Dendritic cell treated with granulocyte-macrophage colony-stimulating factor and Interleukin-4, amounts not matched to agents 40 ng/mL and 50 ng/mL, for 4 days (primary cell): ENCODE data around the gene ERVK3-1.
"Not testable (repeated sequence)": the region's sequence is repeated elsewhere in the genome, so short reads cannot be mapped to it uniquely, and the experiment has no call there.

ENCODE experiments used
- H3K27ac Mint-ChIP-seq: one replicate; pipeline ENCODE4 v1.8.0; 2022; ENCODE audit warnings: mild to moderate bottlenecking, mixed read lengths
- H3K27me3 Mint-ChIP-seq: one replicate; pipeline ENCODE4 v1.8.0; 2022; ENCODE audit warnings: mild to moderate bottlenecking, mixed read lengths
- H3K36me3 Mint-ChIP-seq: one replicate; pipeline ENCODE4 v1.8.0; 2022; ENCODE audit warnings: low read depth, mixed read lengths
- H3K4me1 Mint-ChIP-seq: one replicate; pipeline ENCODE4 v1.8.0; 2022; ENCODE audit warnings: low read depth, mixed read lengths
- H3K4me3 Mint-ChIP-seq: one replicate; pipeline ENCODE4 v1.8.0; 2022; ENCODE audit warnings: mild to moderate bottlenecking, moderate library complexity, mixed read lengths
- H3K9me3 Mint-ChIP-seq: one replicate; pipeline ENCODE4 v1.8.0; 2022; ENCODE audit warnings: mixed read lengths
- intact Hi-C: fragments of 100-400 bp; cut with micrococcal nuclease; formaldehyde crosslinking; loops from one replicate; pipeline ENCODE4 v1.15.0; 2022

The ERVK3-1 gene

DNA sequence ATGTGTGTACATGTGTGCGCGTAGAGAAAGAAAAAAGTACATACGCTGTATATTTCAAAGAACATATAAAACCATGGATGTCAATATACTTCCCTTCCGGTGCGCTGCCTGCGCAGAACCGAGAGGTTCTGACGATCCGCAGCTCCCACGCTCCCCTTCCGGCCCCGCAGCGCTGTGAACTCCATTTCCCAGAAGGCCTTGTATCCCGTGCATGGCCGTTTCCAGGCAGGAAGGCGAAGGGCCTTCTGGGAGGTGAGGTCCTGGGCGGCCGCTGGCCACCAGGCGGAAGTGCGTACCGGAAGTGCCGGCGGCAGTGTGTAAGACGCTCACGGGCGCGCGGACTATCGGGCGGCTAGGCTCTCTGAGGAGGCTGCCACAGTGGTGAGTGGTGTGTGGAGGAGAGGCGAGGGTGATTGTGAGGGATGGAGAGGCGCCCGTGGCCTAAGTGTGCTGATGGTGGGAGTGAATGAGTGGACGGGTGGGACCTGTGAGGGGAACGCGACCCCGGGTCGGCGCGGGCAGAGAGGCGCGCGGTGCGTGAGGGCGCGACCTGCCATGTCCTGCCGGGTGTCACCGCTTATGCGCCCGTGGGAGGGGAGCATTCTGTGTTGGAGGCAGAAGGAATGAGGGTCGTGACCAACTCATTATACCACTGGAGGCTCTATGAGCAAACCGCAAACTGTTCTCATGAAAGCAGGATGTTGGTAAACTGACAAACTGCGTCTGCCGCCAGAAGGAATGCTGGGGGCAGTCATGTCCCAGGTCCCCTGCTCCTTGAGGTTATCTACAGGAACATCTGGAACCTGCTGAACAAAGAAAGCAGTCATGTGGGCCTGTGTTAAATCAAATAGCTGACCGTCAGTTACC is at the start of gene ERVK3-1:
Gene ERVK3-1, plus strand, starts transcription at position 313 of the 867 bp plus-strand sequence. CDS start 6,792 bp downstream, outside the sequence.
- Mint-ChIP-seq H3K27me3 (no peaks in the 10 kb centered on the region), H3K36me3 (peaks cover 95% of the 10 kb centered on the region), H3K4me1 (peaks cover 14% of the 10 kb centered on the region), H3K27ac (peak within 1 kb of the TSS; percentile 97), H3K4me3 (peak within 1 kb of the TSS; percentile 95), H3K9me3 (peaks cover 44% of the 10 kb centered on the region)
- intact Hi-C loops, result loop anchor here (1.0 to 2.0 kb wide), 5 partner anchors 22 to 122 kb away; partner anchors contain the start of genes RPS5, ZNF274 and ZNF497

GRCh38 chr19:58258259-58258658 is 46.9 kb upstream of the ERVK3-1 start:
- H3K36me3 Mint-ChIP-seq, result peaks cover 100% of the 10 kb centered on the region
- H3K4me1 Mint-ChIP-seq, H3K4me3 Mint-ChIP-seq, H3K27me3 Mint-ChIP-seq, H3K27ac Mint-ChIP-seq, intact Hi-C loops: not testable (repeated sequence)
- H3K9me3 Mint-ChIP-seq, result peaks cover 95% of the 10 kb centered on the region

- no peaks in the 10 kb centered on the region for H3K27me3 Mint-ChIP-seq
- intact Hi-C loops, result no loop called here
- H3K4me1 Mint-ChIP-seq, result no peaks in the 10 kb centered on the region
- H3K4me3 Mint-ChIP-seq, result no peak overlapping the region
- H3K36me3 Mint-ChIP-seq, result peaks cover 100% of the 10 kb centered on the region
- no peak overlapping the region for H3K27ac Mint-ChIP-seq
- peaks cover 92% of the 10 kb centered on the region for H3K9me3 Mint-ChIP-seq
Observed at GRCh38 chr19:58261600-58261967, 43.6 kb upstream of the ERVK3-1 start.

GRCh38 chr19:58261968-58262921 is 42.9 kb upstream of the ERVK3-1 start:
- intact Hi-C loops, result no loop called here
- no peaks in the 10 kb centered on the region for H3K27me3 Mint-ChIP-seq
- H3K36me3 Mint-ChIP-seq, result peaks cover 100% of the 10 kb centered on the region
- H3K4me3 Mint-ChIP-seq, result no peak overlapping the region
- H3K9me3 Mint-ChIP-seq, result peaks cover 91% of the 10 kb centered on the region
- H3K4me1 Mint-ChIP-seq, result no peaks in the 10 kb centered on the region
- H3K27ac Mint-ChIP-seq, result no peak overlapping the region

DNA sequence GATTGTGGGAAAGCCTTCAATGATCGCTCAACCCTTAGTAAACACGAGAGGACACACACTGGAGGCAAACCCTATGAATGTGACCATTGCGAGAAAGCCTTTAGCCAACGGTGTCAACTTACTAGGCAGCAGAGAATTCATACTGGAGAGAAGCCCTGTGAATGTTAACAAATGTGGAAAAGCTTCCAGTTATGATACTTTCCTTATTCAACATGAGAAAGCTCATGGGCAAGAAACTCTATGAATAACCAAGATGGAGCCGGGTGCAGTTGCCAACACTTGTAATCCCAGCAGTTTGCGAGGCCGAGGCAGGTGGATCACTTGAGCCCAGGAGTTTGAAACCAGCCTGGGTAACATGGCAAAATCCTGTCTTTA is 42.3 kb upstream of the ERVK3-1 start:
- Mint-ChIP-seq H3K27ac (no peak overlapping the region), H3K36me3 (peaks cover 100% of the 10 kb centered on the region), H3K4me3 (no peak overlapping the region), H3K27me3 (no peaks in the 10 kb centered on the region), H3K4me1 (no peaks in the 10 kb centered on the region), H3K9me3 (peaks cover 90% of the 10 kb centered on the region)
- intact Hi-C loops, result no loop called here

DNA sequence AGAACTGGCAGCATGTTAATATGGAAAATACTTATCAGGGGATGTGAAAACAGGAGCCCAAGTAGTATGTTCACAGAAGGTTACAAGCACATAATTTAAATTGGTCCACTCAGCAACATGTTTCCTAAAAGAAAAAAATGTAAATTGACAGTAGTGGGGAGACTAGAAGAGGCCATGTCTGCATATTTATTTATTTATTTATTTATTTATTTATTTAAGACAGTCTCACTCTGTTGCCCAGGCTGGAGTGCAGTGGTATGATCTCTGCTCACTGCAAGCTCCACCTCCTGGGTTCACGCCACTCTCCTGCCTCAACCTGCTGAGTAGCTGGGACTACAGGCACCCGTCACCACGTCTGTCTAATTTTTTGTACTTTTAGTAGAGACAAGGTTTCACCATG is 40.1 kb upstream of the ERVK3-1 start:
- H3K9me3 Mint-ChIP-seq, result peaks cover 89% of the 10 kb centered on the region
- H3K27me3 Mint-ChIP-seq, result no peaks in the 10 kb centered on the region
- no peak overlapping the region for H3K4me3 Mint-ChIP-seq
- H3K27ac Mint-ChIP-seq, result no peak overlapping the region
- H3K36me3 Mint-ChIP-seq, result peaks cover 86% of the 10 kb centered on the region
- H3K4me1 Mint-ChIP-seq, result no peaks in the 10 kb centered on the region
- intact Hi-C loops, result no loop called here

DNA sequence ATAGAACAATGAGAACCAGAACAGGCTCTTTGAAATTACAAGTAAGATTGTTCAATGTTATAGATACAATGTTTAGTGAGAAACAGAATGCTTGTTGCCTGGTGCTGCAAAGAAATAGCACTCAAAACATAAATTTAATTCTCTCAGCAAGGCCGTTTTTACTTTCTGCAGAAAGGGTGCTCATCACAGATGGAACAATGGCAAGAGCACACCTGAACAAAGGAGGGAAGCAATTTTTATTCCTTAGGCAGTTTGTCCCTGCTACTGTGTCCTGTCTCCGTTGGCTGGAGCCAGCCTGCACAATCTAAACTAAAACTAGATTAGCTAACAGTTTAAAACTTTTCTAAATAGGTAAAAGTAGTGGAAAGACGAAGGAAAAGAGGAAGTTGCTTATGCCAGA is 36.8 kb upstream of the ERVK3-1 start:
- H3K27me3 Mint-ChIP-seq, result no peaks in the 10 kb centered on the region
- H3K4me3 Mint-ChIP-seq, result no peak overlapping the region
- H3K36me3 Mint-ChIP-seq, result peaks cover 86% of the 10 kb centered on the region
- intact Hi-C loops, result no loop called here
- peaks cover 85% of the 10 kb centered on the region for H3K9me3 Mint-ChIP-seq
- H3K27ac Mint-ChIP-seq, result no peak overlapping the region
- H3K4me1 Mint-ChIP-seq, result no peaks in the 10 kb centered on the region

- Mint-ChIP-seq H3K9me3 (peaks cover 69% of the 10 kb centered on the region), H3K36me3 (peaks cover 82% of the 10 kb centered on the region), H3K4me1 (peaks cover 6% of the 10 kb centered on the region), H3K4me3 (no peak overlapping the region), H3K27ac (no peak overlapping the region), H3K27me3 (no peaks in the 10 kb centered on the region)
- intact Hi-C loops, result loop anchor here (5.0 kb wide), 1 partner anchor 92 kb away; the partner anchor contains the start of gene ZNF274
Observed at GRCh38 chr19:58274771-58275201, 30.4 kb upstream of the ERVK3-1 start.

DNA sequence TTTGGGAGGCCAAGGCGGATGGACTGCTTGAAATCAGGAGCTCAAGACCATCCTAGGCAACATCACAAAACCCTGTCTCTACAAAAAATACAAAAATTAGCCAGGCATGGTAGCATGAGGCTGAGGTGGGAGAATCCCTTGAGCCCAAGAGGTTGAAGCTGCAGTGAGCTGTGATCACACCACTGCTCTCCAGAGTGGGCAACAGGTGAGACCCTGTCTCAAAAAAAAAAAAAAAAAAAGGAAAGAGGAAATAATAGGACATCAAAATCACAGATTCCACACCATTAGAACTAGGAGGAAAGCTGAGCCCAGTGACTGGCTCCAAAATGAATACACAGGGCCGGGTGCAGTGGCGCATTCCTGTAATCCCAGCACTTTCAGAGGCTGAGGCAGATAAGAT is 29.6 kb upstream of the ERVK3-1 start:
- Mint-ChIP-seq H3K27me3 (no peaks in the 10 kb centered on the region), H3K4me3 (no peak overlapping the region), H3K9me3 (peaks cover 69% of the 10 kb centered on the region), H3K27ac (no peak overlapping the region), H3K36me3 (peaks cover 82% of the 10 kb centered on the region), H3K4me1 (peaks cover 14% of the 10 kb centered on the region)
- intact Hi-C loops, result loop anchor here (5.0 kb wide), 1 partner anchor 93 kb away; the partner anchor contains the start of gene ZNF274

- no peaks in the 10 kb centered on the region for H3K27me3 Mint-ChIP-seq
- H3K36me3 Mint-ChIP-seq, result peaks cover 82% of the 10 kb centered on the region
- intact Hi-C loops, result loop anchor here (5.0 kb wide), 1 partner anchor 95 kb away; the partner anchor contains the start of gene ZNF274
- no peak overlapping the region for H3K4me3 Mint-ChIP-seq
- H3K9me3 Mint-ChIP-seq, result peaks cover 69% of the 10 kb centered on the region
- no peak overlapping the region for H3K27ac Mint-ChIP-seq
- peaks cover 22% of the 10 kb centered on the region for H3K4me1 Mint-ChIP-seq
Observed at GRCh38 chr19:58277197-58277596, 28.0 kb upstream of the ERVK3-1 start.

GRCh38 chr19:58277748-58278540 is 27.2 kb upstream of the ERVK3-1 start:
- H3K27ac Mint-ChIP-seq, result peak overlapping the region; percentile 96
- peaks cover 69% of the 10 kb centered on the region for H3K9me3 Mint-ChIP-seq
- H3K4me1 Mint-ChIP-seq, result peaks cover 22% of the 10 kb centered on the region
- intact Hi-C loops, result loop anchor here (5.0 kb wide), 1 partner anchor 96 kb away; the partner anchor contains the start of gene ZNF274
- H3K27me3 Mint-ChIP-seq, result no peaks in the 10 kb centered on the region
- peak overlapping the region; percentile 90 for H3K4me3 Mint-ChIP-seq
- peaks cover 82% of the 10 kb centered on the region for H3K36me3 Mint-ChIP-seq

DNA sequence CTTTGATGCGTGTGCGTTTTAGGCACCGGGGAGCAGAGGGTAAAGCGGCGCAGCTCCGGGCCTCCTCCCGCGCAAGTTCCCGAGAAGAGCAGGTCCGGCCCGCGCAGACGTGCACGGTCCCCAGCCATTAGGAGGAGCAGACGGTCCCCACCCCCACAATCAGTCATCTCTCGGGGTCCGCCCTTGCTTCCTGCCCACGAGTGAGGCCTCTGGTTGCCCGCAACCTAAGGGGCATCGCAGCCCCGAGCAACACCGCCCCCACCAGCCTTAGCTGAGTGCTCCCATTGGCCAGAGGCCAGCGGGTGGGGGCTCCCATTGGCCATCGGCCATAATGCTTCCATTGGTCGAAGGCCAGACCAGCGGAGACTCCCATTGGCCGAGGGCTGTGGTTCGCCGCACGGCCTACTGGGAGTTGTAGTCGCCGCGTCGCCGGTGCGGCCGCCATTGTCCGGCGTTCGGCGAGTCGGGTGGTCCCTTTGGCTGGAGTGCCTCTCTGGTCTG is 26.6 kb upstream of the ERVK3-1 start, which contains the start of gene ZNF8:
Gene ZNF8, plus strand, starts transcription at position 415 of the 501 bp plus-strand sequence. CDS start 127 bp downstream, outside the sequence.
- H3K4me1 Mint-ChIP-seq, result peaks cover 22% of the 10 kb centered on the region
- H3K36me3 Mint-ChIP-seq, result peaks cover 82% of the 10 kb centered on the region
- intact Hi-C loops, result loop anchor here (1.0 to 5.0 kb wide), 2 partner anchors 27 to 96 kb away; partner anchors contain the start of genes ERVK3-1 and ZNF274
- H3K27me3 Mint-ChIP-seq, result no peaks in the 10 kb centered on the region
- peak within 1 kb of the TSS; percentile 90 for H3K4me3 Mint-ChIP-seq
- H3K27ac Mint-ChIP-seq, result peak within 1 kb of the TSS; percentile 96
- H3K9me3 Mint-ChIP-seq, result peaks cover 75% of the 10 kb centered on the region
